Activated CD4-positive, CD25-positive, alpha-beta regulatory T cell treated with anti-CD3 and anti-CD28 coated beads, Interleukin-2, amount 50 U/mL, for 24 hours (primary cell): Measurements from ENCODE around the gene C1QA.

Experiments used
- ATAC-seq, 2 donors: fragments of 150-1000 bp; cut with Tn5 transposase; one replicate each; pipeline ENCODE4 v1.10.0; 2021; ENCODE audit warnings: mild to moderate bottlenecking in 1 of 2, moderate library complexity in 1 of 2

The C1QA gene

DNA sequence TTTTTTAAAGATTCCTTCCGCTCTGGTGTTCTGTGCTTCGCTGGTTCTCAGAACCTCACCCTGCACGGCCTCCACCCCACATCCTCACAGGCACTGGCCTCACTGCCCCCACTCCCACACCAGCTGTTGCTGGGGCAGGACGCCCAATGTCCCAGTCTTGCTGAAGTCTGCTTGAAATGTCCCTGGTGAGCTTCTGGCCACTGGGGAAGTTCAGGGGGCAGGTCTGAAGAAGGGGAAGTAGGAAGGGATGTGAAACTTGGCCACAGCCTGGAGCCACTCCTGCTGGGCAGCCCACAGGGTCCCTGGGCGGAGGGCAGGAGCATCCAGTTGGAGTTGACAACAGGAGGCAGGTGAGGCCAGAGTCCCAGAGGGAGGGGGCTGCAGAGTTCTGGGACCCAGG is at the start of gene C1QA:
Gene C1QA (plus strand): TSS at position 276 of the 400 bp plus-strand sequence. CDS start 989 bp downstream, outside the sequence.
- ATAC-seq: no peak

- no peak for ATAC-seq
Observed at GRCh38 chr1:22587247-22587646, 49.2 kb upstream of the C1QA start.

GRCh38 chr1:22588899-22589422 is 47.5 kb upstream of the C1QA start:
- ATAC-seq: no peak

DNA sequence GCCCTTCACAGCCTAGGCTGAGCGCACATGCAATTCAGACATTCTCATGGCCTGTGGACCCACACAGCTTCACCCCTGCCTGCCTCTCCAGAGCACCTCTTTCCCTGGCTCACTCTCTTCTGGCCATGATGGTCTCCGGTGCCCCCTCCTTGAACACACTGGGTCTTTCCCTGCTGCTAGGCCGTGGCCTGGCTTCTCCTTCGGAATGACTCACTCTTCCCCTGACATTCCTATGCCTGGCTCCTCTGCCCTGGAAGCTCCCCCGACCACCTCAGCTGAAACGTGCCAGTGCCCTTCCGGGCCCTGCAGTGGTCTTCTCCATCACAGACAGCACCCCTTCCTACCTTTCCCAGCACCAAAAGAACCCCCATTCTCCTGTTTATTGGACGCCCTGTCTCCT is 44.9 kb upstream of the C1QA start:
- no peak for ATAC-seq

DNA sequence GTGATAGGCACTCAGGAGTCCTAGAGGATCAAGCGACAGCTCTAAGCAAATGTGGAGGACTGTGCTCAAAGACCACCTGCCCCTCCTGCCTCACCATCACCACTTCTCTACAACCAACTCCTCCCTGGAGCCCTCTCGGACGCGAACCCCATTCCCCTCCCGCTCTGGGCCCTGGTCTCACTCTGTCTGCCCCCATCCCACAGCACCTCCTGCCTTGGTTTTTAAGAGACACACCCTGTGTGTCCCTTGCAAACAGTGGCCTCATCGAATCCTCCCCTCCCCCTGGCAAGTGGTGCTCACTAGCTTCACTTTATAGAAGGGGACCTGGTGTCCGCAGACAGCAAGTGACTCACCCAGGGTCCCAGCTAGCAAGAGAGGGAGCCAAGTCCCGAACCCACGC is 44.4 kb upstream of the C1QA start:
- ATAC-seq: no peak

- ATAC-seq: no peak
Observed at GRCh38 chr1:22592919-22593790, 43.3 kb upstream of the C1QA start.

DNA sequence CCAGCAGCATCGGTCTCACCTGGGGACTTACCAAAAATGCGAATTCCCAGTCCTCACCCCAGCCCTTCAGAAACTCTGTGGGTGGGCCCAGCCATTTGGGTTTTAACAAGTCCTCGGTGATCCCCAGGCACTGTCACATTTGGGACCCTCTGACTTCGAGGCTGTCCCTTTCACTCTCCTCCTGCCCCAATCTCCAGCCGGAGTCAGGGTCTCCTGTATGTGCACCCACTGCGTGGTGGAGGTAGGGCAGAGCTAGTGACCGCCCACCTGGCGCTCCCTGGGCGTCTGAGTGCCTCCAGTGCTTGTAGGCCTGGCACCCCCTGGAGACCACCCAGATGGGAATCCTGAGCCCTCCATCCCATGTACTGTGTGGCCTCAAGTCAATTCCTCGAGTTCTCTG is 42.0 kb upstream of the C1QA start:
- no peak for ATAC-seq

GRCh38 chr1:22595108-22595507 is 41.3 kb upstream of the C1QA start:
- no peak for ATAC-seq

DNA sequence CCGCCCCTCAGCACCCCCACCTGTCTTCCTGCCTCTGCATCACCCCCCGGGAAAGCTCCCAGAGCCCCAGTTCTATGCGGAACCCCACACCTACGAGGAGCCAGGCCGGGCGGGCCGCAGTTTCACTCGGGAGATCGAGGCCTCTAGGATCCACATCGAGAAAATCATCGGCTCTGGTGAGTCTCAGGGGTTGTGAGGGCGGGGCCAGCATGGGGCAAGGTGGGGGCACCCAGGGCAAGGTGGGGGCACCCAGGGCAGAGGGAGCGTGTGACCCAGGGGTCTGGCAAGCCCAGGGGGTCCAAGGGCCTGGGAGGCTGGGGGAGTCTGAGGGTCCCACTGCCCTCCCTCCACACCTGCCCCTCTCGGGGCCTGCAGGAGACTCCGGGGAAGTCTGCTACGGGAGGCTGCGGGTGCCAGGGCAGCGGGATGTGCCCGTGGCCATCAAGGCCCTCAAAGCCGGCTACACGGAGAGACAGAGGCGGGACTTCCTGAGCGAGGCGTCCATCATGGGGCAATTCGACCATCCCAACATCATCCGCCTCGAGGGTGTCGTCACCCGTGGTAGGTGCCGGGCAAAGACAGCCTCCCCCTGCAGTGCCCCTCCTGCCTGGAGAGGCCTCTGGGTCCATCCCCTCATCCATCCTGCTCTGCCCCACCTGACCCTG is 39.0 kb upstream of the C1QA start:
- ATAC-seq: no peak

DNA sequence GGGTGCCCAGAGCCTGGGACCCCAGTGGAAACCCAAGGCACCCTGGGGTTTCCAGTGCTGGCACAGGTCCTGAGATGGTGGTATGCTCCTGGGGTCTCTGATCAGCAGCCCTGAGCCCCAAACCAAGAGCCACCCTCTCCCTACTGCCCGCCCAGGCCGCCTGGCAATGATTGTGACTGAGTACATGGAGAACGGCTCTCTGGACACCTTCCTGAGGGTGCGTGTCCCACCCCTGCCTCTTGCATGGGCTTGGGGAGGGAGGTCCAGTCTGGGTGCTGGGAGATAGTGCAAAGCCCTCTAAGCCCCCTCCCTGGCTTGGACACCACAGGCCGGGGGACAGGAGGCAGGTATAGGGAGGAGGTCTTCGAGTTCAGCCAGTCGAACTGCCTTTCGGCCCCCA is 38.4 kb upstream of the C1QA start:
- no peak for ATAC-seq

GRCh38 chr1:22598736-22599135 is 37.7 kb upstream of the C1QA start:
- ATAC-seq: no peak

GRCh38 chr1:22600071-22600816 is 36.2 kb upstream of the C1QA start:
- no peak for ATAC-seq

GRCh38 chr1:22600817-22601605 is 35.4 kb upstream of the C1QA start:
- ATAC-seq: no peak

GRCh38 chr1:22601610-22602009 is 34.8 kb upstream of the C1QA start:
- ATAC-seq: no peak

GRCh38 chr1:22602060-22602740 is 34.2 kb upstream of the C1QA start:
- ATAC-seq: no peak

GRCh38 chr1:22606161-22606560 is 30.3 kb upstream of the C1QA start:
- ATAC-seq: no peak

- ATAC-seq: no peak
Observed at GRCh38 chr1:22607154-22607553, 29.3 kb upstream of the C1QA start.

DNA sequence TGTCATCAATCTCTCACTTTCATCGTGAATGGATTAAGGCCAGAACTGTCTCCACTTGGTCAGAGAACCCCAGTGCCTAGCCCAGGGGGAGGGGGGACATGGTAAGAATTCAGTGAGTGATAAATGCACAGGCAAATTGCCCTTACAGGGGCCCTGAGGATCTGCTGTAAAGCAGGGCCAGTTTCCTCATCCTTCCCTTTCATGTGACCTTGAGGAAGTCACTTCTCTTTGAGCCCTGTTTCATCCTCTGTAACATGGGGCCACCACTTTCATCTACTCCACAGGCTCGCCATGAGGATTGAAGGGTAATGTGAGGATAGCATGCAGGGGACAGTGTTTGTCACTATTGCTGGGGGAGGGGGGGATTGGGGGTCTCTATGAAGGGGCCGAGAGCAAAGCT is 28.1 kb upstream of the C1QA start:
- ATAC-seq: no peak

GRCh38 chr1:22609291-22609690 is 27.1 kb upstream of the C1QA start:
- ATAC-seq: no peak

- ATAC-seq: no peak
Observed at GRCh38 chr1:22611530-22611947, 24.9 kb upstream of the C1QA start.

DNA sequence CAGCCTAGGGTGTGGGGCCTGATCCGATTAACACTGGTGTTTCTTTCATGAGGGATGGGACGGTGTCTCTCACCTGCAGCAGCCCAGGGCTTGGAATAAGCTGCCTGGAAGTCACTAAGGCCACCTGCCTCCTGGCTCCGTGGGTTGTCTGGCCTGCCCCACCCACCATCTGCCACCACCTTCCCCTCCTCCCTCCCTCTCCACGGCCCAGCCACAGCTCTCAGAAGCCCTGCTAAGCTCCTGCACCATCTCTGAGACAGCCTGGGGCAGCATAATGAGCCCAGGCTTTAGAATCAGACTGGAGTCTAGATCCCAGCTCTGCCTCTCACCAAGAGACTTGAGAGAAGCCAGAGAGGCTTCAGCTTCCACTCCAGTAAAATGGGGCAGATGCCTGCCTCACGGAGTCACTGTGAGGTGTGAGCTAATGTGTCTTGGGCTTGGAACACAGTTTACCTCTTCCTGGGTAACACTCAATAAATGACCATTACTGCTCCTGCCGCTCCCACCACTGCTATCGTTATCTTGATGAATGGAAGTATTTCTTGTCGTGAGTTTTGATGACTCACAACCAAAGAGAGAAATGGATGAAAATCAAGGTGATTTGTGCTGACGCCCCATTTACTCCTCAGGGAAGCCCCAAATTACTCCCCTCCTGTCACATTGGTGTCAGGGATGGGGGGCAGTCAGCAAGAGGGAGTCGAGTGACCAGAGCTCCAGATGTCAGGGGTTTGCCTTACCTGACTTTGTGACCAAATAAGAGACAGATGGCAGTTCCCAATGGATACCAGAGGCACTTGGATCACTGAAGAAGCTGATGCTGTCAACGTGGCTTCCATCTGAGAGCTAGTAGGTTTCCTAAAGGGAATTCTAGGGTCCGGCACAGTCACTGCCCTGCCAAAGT is 23.5 kb upstream of the C1QA start:
- no peak for ATAC-seq
